ENCODE results near the gene SYNPO.

The SYNPO gene

DNA sequence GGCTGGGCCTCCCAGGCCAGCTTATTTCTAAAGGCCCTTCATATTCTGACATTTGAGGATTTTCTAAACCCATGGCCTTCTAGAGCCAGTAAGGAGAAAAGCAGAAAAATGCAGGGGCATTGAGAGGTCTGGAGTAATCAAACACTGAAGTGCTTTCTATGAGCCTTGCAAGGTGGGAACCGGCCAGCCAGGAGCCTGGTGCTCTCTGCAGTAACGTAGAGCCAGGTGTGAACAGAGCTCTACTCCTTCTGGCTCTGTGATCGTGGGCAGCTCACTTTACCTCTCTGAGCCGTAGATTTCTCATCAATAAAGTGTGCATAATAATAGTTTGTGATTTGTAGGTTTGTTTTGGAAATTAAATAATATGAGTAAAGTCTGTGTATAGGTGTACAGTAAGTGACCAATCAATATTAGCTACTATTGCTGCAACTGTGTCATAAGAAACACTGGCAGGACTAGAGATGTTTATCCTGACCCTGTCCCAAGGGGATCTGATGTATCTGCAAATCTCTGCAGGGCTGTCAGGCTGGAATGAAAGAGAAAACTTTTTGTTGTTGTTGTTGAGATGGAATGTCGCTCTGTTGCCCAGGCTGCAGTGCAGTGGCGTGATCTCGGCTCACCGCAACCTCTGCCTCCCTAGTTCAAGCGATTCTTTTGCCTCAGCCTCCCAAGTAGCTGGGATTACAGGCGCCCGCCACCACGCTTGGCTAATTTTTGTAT lies 2.7 kb downstream of the SYNPO start:
- TF ChIP-seq, protein P1, sequence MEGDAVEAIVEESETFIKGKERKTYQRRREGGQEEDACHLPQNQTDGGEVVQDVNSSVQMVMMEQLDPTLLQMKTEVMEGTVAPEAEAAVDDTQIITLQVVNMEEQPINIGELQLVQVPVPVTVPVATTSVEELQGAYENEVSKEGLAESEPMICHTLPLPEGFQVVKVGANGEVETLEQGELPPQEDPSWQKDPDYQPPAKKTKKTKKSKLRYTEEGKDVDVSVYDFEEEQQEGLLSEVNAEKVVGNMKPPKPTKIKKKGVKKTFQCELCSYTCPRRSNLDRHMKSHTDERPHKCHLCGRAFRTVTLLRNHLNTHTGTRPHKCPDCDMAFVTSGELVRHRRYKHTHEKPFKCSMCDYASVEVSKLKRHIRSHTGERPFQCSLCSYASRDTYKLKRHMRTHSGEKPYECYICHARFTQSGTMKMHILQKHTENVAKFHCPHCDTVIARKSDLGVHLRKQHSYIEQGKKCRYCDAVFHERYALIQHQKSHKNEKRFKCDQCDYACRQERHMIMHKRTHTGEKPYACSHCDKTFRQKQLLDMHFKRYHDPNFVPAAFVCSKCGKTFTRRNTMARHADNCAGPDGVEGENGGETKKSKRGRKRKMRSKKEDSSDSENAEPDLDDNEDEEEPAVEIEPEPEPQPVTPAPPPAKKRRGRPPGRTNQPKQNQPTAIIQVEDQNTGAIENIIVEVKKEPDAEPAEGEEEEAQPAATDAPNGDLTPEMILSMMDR (IDR thresholded peaks at IDR 0.05; ENCODE audit: low read depth, low read length): no peak
- in situ Hi-C loops (cut with HindIII; ENCODE audit: low sequenced_read_pairs): no loop called here
- DNase-seq (ENCODE audit: low read depth, low spot score): no peak
- peak overlapping the region; percentile 14 for H3K4me3 ChIP-seq (ENCODE audit: low read depth, low read length)

DNA sequence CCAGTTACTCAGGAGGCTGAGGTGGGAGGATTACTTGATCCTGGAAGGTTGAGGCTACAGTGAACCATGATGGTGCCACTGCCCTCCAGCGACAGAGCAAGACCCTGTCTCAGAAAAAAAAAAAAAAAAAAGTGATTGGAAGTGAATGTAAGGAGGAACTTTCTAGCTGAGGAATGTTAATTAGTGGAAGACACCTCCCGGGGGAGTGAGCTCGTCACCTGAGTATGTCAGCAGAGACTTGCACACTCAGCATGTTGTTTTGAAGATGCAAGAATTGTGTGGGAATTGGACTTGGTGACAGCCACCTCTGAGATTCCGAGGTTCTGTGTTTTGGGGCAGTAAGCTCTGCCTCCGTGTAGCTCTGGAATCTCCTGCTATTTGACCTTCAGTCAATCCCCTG lies 3.6 kb downstream of the SYNPO start:
- DNase-seq (ENCODE audit: low read depth, low spot score): no peak
- in situ Hi-C loops (cut with HindIII; ENCODE audit: low sequenced_read_pairs): no loop called here
- TF ChIP-seq, protein P1 (IDR thresholded peaks at IDR 0.05; ENCODE audit: low read depth, low read length): no peak
- no peak overlapping the region for H3K4me3 ChIP-seq (ENCODE audit: low read depth, low read length)

DNA sequence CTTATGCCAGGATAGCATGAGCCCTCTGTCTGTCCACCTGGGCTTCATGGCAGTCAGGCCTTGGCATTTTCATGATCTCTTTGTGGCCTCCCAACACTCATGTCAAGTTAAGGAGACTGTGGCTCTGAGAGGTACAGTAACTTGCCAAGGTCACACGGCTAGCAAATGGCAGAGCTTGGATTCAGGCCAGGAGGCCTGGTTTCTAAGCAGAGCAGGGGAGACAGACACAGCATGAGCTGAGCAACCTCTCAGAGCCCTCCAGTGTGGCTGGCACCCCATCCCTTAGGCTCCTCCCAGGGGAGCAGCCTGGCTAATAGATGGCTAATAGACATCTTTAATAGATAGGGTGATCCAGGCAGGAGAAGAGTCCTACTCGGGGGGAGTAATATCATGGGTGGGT lies 4.1 kb downstream of the SYNPO start:
- in situ Hi-C loops (cut with HindIII; ENCODE audit: low sequenced_read_pairs): no loop called here
- TF ChIP-seq, protein P1 (IDR thresholded peaks at IDR 0.05; ENCODE audit: low read depth, low read length): no peak
- H3K4me3 ChIP-seq (ENCODE audit: low read depth, low read length): no peak overlapping the region
- no peak for DNase-seq (ENCODE audit: low read depth, low spot score)

DNA sequence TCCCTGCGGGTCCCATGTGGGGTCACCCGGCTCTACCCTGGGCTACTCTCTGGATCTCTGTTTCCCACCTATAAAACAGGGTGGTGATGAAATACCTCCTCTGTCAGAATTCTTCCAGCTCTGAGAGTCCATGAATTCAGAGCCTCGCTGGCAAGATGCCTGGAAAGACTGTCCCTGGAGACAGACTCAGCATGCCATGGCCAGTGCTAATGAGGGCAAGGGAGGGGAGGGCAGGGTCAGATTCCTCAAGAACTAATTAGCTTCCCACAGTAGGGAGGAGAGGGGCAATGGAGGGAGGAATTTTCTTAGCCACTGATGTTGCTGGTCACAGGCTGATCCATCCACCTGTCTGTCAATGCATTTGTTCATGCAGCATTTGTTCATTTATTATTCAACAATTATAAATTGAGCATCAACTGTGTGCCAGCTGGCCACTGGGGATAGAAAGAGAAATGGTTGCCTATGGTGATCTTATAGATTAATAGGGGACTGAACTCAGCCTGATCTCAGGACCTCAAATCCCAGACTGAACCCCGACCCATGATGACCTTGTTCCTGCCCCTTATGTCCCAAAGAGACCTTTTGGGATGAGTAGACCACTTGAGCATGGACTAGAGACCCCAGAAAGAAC lies 4.7 kb downstream of the SYNPO start:
- no peak overlapping the region for H3K4me3 ChIP-seq (ENCODE audit: low read depth, low read length)
- TF ChIP-seq, protein P1 (IDR thresholded peaks at IDR 0.05; ENCODE audit: low read depth, low read length): no peak
- in situ Hi-C loops (cut with HindIII; ENCODE audit: low sequenced_read_pairs): no loop called here
- peak; percentile 63 for DNase-seq (ENCODE audit: low read depth, low spot score)

DNA sequence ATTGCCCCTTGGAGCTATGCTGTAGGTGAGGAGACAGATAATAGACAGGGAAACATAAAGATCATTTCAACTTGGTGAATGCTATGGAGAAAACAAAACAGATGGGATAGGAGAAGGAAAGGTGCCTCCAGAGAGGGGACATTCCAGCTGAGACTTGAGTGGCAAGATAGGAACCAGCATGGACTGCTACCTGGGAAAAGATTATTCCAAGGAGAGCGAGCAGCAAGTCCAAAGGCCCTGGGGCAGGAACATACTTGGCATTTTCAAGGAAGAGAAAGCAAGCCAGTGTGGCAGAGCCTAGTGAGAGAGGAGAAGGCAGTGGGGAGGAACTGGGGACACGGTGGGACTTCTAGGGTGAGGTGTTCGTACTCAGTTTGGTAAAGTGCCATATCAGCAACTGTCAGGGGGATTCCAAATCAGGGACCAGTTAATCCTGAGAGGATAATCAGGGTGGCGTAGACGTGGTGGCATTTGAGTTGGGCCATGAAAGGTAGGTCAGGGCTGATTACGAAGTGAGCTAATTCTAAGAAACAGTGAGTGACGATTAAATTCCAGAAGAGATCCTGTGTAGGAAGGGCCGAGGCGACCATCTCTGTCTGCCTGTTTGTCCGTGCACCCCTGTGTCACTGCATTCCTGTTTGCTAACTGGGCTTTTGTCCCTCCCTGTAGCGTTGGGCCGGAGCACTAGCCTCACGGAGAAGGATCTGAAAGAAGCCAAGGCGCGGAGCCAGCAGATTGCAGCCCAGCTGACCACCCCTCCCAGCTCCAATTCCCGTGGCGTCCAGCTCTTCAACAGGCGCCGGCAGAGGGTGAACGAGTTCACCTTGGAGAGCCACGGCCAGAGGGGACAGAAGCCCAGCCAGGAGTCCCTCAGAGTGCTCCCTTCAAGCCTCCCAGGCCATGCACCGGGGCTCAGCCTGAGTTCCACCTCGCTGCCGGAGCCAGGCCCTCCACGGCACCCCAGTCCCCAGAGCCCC lies 7.1 kb downstream of the SYNPO start:
- H3K4me3 ChIP-seq (ENCODE audit: low read depth, low read length): no peak overlapping the region
- TF ChIP-seq, protein P1 (IDR thresholded peaks at IDR 0.05; ENCODE audit: low read depth, low read length): no peak
- in situ Hi-C loops (cut with HindIII; ENCODE audit: low sequenced_read_pairs): no loop called here
- DNase-seq (ENCODE audit: low read depth, low spot score): no peak

DNA sequence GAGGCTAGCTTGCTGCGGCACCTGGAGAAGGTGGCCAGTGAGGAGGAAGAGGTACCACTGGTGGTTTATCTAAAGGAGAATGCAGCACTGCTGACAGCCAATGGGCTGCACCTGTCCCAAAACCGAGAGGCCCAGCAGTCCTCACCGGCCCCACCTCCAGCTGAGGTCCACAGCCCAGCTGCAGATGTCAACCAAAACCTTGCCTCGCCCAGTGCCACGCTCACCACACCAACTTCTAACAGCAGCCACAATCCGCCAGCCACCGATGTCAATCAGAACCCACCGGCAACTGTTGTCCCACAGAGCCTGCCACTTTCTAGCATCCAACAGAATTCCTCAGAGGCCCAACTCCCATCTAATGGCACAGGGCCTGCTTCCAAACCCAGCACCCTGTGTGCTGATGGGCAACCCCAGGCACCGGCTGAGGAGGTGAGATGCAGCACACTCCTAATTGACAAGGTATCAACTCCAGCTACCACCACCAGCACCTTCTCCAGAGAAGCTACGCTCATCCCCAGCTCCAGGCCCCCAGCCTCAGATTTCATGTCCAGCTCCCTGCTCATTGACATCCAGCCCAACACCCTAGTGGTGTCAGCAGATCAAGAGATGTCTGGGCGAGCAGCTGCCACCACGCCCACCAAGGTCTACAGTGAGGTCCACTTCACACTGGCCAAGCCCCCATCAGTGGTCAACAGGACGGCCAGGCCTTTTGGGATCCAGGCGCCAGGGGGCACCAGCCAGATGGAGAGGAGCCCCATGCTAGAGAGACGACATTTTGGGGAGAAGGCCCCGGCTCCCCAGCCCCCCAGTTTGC lies 8.0 kb downstream of the SYNPO start:
- DNase-seq (ENCODE audit: low read depth, low spot score): no peak
- H3K4me3 ChIP-seq (ENCODE audit: low read depth, low read length): no peak overlapping the region
- in situ Hi-C loops (cut with HindIII; ENCODE audit: low sequenced_read_pairs): no loop called here
- TF ChIP-seq, protein P1 (IDR thresholded peaks at IDR 0.05; ENCODE audit: low read depth, low read length): no peak

All from astrocyte of the spinal cord (primary cell).